ENCODE measurements around the gene GARNL3.

DNA sequence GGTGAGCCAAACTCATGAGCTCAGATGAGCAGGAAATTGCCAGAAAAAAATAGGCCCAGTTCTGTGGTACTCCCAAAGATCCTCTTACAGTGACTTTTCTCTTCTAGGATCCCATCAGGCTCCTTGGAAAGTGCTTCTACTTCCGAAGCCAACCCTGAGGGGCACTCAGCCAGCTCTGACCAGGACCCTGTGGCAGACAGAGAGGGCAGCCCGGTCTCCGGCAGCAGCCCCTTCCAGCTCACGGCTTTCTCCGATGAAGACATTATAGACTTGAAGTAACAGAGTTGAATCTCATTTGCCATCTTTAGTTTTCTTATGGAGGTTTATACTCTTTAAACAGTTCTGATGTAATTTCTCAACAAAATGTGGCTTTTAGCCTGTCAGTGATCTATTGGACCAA, 128.4 kb downstream of the GARNL3 start:
- TF ChIP-seq, protein P1, sequence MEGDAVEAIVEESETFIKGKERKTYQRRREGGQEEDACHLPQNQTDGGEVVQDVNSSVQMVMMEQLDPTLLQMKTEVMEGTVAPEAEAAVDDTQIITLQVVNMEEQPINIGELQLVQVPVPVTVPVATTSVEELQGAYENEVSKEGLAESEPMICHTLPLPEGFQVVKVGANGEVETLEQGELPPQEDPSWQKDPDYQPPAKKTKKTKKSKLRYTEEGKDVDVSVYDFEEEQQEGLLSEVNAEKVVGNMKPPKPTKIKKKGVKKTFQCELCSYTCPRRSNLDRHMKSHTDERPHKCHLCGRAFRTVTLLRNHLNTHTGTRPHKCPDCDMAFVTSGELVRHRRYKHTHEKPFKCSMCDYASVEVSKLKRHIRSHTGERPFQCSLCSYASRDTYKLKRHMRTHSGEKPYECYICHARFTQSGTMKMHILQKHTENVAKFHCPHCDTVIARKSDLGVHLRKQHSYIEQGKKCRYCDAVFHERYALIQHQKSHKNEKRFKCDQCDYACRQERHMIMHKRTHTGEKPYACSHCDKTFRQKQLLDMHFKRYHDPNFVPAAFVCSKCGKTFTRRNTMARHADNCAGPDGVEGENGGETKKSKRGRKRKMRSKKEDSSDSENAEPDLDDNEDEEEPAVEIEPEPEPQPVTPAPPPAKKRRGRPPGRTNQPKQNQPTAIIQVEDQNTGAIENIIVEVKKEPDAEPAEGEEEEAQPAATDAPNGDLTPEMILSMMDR (IDR thresholded peaks at IDR 0.05): no peak
- TF ChIP-seq POLR2A (IDR thresholded peaks at IDR 0.05) (no peak), POLR2AphosphoS5 (IDR thresholded peaks at IDR 0.05) (no peak)

Data from breast epithelium (tissue), 3 donors.